Astrocyte of the spinal cord (primary cell): Measurements from ENCODE around the gene DEFB116.

Source experiments
- DNase-seq: peaks from one replicate; pipeline ENCODE4 v3.0.0; 2011; ENCODE audit warnings: low read depth, low spot score
- H3K4me3 ChIP-seq: 2 replicates; pipeline ENCODE4 v1.5.1; 2011; ENCODE audit warnings: low read depth, mild to moderate bottlenecking, low read length, moderate library complexity
- CTCF ChIP-seq: IDR thresholded peaks from 2 replicates; pipeline ENCODE4 v1.5.1; 2012; ENCODE audit warnings: low read depth, mild to moderate bottlenecking, low read length, inconsistent platforms
- in situ Hi-C: cut with HindIII; loops from 2 replicates; pipeline ENCODE4 v1.10.0; 2017; ENCODE audit warnings: low sequenced_read_pairs

DEFB116 gene

GRCh38 chr20:31274441-31274840 lies 33.9 kb downstream of the DEFB116 start:
- no peak for DNase-seq
- in situ Hi-C loops: no loop called here
- no peak overlapping the region for H3K4me3 ChIP-seq
- TF ChIP-seq CTCF: no peak

GRCh38 chr20:31260326-31260932 lies 48.0 kb downstream of the DEFB116 start:
- in situ Hi-C loops: no loop called here
- no peak overlapping the region for H3K4me3 ChIP-seq
- no peak for TF ChIP-seq CTCF
- DNase-seq: no peak

- no peak for DNase-seq
- in situ Hi-C loops: no loop called here
- H3K4me3 ChIP-seq: no peak within 1 kb of the TSS
- TF ChIP-seq CTCF: no peak
Observed at GRCh38 chr20:31257364-31257763, 51.0 kb downstream of the DEFB116 start, which contains the start of gene DEFB115. Gene DEFB115 (plus strand): TSS chr20:31257664. CDS start chr20:31257664, 0 bp downstream.

GRCh38 chr20:31256959-31257358 lies 51.4 kb downstream of the DEFB116 start:
- no peak for DNase-seq
- TF ChIP-seq CTCF: no peak
- in situ Hi-C loops: no loop called here
- H3K4me3 ChIP-seq: no peak overlapping the region
